Vein endothelial cell (primary cell): ENCODE results near the gene RNF227. TPM values are rescaled to one million over a fixed set of nuclear protein-coding genes. Genes with fewer than 3 reads are reported as not detected.
A peak's percentile ranks its signal among the peaks of the same experiment; 100 is the strongest.

Experiments
- small RNA-seq: library from RNA; depleted of rRNA; stranded (forward); fragments of <200 nt; gene quantifications from one replicate; pipeline ENCODE3, GENCODE V24; 2012
- total RNA-seq: library from RNA; depleted of rRNA; stranded (reverse); fragments of >200 nt; gene quantifications from 2 replicates; pipeline ENCODE4 v1.2.3, GENCODE V29; 2012

RNF227 gene
- 0.76 and 0.98 TPM in 2 replicates for total RNA-seq

GRCh38 chr17:7915611-7916384 is at the start of gene RNF227:
Gene RNF227, minus strand, starts transcription at chr17:7916289. Its CDS starts 94 bp downstream, at chr17:7916195.

DNA sequence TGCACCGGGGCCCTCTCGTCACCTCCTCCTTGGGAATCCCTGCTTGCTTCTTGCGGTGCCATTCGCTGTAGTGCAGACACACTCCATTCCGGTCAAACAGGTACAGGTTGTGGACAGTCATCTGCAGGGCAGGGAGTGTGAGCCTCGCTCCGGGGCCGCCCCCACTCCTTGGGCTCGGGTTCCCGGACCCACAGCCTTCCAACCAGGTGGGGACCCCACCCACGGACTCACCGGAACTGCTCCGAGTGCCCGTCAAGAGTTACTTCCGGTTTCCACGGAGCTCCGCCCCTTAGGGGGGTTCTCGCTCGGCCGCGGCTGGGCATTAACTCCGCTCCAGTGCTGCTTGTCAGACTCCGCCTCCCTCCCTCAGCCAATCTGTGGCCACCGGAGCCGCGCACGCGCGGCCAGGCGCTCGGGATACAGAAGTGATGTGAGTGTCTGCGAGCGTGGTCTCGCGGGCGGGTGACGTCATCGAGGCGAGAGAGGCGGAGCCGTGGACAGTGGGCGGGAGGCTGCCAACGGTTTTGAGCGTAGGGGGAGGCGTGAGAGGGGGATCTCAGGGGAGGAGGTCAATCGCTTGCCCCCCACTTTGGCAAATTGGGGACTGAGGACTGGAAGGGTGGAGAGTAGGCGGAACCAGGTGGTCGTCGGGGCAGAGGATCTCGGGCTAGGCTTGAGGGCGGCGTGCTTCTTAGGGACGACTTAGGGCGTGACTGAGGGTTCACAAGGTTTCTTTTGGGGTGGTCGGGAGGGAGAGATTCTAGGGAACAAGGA is 15.8 kb upstream of the RNF227 start, which contains the start of the genes CNTROB and TRAPPC1:
Gene CNTROB (plus strand): TSS at position 498 of the 774 bp plus-strand sequence. CDS start 874 bp downstream, outside the sequence.
Gene TRAPPC1 (minus strand): TSS at position 238 of the 774 bp plus-strand sequence. CDS start 117 bp downstream, at position 121.

DNA sequence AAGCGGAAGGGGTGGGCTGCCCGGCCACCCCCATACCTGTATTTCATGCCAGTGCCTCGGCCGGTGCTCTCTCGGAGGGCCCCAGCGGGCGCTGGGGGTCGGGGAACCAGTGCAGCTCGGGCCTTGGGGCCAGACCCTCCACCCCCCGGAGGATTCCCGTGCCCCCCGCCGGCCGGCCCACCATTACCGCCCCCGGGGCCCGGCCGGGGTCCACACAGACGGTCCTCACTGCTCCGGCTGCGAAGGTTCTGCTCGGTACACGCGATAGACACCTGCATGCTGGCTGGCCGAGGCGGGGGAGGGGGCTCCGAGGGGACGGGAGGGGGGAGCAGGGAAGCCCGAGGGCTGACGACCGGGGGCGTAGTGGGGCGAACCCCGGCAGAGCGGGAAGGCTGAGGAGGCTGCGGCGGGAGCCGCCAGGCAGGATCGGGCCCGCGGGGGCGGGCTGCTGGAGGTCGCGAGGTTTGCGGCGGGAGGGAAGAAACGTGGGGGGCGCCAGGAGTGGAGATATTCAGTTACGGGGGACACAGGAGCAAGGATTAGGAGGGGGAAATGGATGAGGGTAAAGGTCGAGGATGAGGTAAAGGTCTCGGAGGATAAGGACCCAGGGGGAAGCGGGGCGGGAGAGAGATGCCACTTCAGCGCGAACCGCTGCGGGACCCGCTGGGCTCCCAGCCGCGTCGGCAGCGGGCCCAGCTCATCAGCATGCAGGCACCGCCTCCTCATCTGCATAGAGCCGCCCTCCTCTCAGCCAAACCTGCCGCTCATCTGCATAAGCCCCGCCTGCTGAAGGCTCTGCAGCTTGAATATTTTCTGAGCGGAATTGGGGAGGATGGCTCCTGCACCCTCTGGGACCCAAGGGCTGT is 13.3 kb upstream of the RNF227 start, which contains the start of gene KCNAB3:
Gene KCNAB3 (minus strand): TSS at position 699 of the 866 bp plus-strand sequence. CDS start 421 bp downstream, at position 278.

GRCh38 chr17:7888184-7888920 is 27.7 kb downstream of the RNF227 start, which contains the start of gene CHD3:
Gene CHD3, plus strand, starts transcription at chr17:7888789. Its CDS starts 212 bp downstream, at chr17:7889001.

Small RNAs within 50 kb of the gene (small RNA-seq; reads per million reads assigned to genes)
- gene SCARNA21: 3.2 reads per million, percentile 88 among the genes with 10 or more reads in this experiment

Other genes with a start within 250 kb of the RNF227 start
- 144 and 156 TPM in 2 replicates for gene TP53, start 228.8 kb downstream of the RNF227 start, total RNA-seq
- gene WRAP53, start 227.8 kb downstream of the RNF227 start, total RNA-seq: 11.8 and 13.5 TPM in 2 replicates
- 1.1 and 1.6 TPM in 2 replicates for gene EFNB3, start 211.1 kb downstream of the RNF227 start, total RNA-seq
- gene DNAH2, start 198.5 kb downstream of the RNF227 start, total RNA-seq: under 0.01 and 0.10 TPM in 2 replicates
- gene KDM6B, start 82.1 kb downstream of the RNF227 start, total RNA-seq: 5.3 and 5.6 TPM in 2 replicates
- 26.5 and 43.0 TPM in 2 replicates for gene TMEM88, start 61.2 kb downstream of the RNF227 start, total RNA-seq
- 62.8 and 67.9 TPM in 2 replicates for gene NAA38, start 58.7 kb downstream of the RNF227 start, total RNA-seq
- gene CYB5D1, start 58.3 kb downstream of the RNF227 start, total RNA-seq: 9.5 and 12.0 TPM in 2 replicates
- gene CHD3, start 27.5 kb downstream of the RNF227 start, total RNA-seq: 82.6 and 124 TPM in 2 replicates
- gene KCNAB3, start 13.6 kb upstream of the RNF227 start, total RNA-seq: 0.98 and 1.2 TPM in 2 replicates
- gene TRAPPC1, start 15.7 kb upstream of the RNF227 start, total RNA-seq: 46.1 and 49.6 TPM in 2 replicates
- gene CNTROB, start 15.9 kb upstream of the RNF227 start, total RNA-seq: 20.3 and 21.0 TPM in 2 replicates
- not detected in 2 replicates for gene GUCY2D, start 86.3 kb upstream of the RNF227 start, total RNA-seq
- not detected in 2 replicates for gene ALOX15B, start 122.8 kb upstream of the RNF227 start, total RNA-seq
- not detected in 2 replicates for gene ALOX12B, start 171.4 kb upstream of the RNF227 start, total RNA-seq
- under 0.01 TPM in 1 of 2 replicates, not detected in the other for gene ALOXE3, start 202.2 kb upstream of the RNF227 start, total RNA-seq
- gene HES7, start 207.8 kb upstream of the RNF227 start, total RNA-seq: 0.19 and 0.33 TPM in 2 replicates
- gene PER1, start 236.1 kb upstream of the RNF227 start, total RNA-seq: 9.9 and 12.1 TPM in 2 replicates
- gene VAMP2, start 246.7 kb upstream of the RNF227 start, total RNA-seq: 5.5 and 5.6 TPM in 2 replicates